ENCODE data around the gene PERCC1.

- TF ChIP-seq POLR2A (IDR thresholded peaks at IDR 0.05) (no peak), POLR2AphosphoS5 (IDR thresholded peaks at IDR 0.05) (no peak)
- TF ChIP-seq, protein P1, sequence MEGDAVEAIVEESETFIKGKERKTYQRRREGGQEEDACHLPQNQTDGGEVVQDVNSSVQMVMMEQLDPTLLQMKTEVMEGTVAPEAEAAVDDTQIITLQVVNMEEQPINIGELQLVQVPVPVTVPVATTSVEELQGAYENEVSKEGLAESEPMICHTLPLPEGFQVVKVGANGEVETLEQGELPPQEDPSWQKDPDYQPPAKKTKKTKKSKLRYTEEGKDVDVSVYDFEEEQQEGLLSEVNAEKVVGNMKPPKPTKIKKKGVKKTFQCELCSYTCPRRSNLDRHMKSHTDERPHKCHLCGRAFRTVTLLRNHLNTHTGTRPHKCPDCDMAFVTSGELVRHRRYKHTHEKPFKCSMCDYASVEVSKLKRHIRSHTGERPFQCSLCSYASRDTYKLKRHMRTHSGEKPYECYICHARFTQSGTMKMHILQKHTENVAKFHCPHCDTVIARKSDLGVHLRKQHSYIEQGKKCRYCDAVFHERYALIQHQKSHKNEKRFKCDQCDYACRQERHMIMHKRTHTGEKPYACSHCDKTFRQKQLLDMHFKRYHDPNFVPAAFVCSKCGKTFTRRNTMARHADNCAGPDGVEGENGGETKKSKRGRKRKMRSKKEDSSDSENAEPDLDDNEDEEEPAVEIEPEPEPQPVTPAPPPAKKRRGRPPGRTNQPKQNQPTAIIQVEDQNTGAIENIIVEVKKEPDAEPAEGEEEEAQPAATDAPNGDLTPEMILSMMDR (IDR thresholded peaks at IDR 0.05): no peak
These were observed 32.5 kb upstream of the PERCC1 start for GRCh38 chr16:1398351-1398750.
